ENCODE results near the gene TMEM14B.

DNA sequence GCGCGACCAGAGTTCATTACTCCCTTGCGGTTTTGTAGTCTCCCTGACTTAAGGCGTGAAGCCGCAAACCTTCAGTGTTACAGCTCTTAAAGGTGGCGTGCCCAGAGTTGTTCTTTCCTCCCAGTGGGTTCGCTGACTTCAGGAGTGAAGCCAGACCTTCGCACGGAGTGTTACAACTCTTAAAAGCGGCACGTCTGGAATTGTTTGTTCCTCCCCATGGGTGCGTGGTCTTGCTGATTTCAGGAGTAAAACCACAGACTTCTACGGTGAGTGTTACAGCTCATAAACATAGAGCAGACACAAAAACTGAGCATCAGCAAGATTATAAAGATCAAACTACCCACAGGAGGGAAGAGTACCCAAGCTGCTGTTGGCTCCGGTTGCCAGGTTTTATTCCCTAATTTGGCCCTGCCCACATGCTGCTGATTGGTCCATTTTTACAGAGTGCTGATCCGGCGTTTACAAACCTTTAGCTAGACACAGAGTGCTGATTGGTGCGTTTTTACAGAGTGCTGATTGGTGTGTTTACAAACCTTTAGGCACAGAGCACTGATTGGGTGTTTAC, 14.4 kb upstream of the TMEM14B start:
- TF ChIP-seq POLR2A (IDR thresholded peaks at IDR 0.05; ENCODE audit: low read length) (peak; percentile 24), GATA1 (IDR thresholded peaks at IDR 0.05; ENCODE audit: low read depth, low read length) (no peak)
